DND-41 (cell line): ENCODE results near the gene SCUBE1.

Experiments used
- CTCF ChIP-seq: IDR thresholded peaks from 2 replicates; pipeline ENCODE4 v1.5.1; 2012; ENCODE audit warnings: borderline replicate concordance, low read length, moderate library complexity, mild to moderate bottlenecking; ENCODE audit not compliant: poor library complexity, severe bottlenecking; ENCODE audit errors: extremely low read depth
- EZH2 ChIP-seq: IDR thresholded peaks from 3 replicates; pipeline ENCODE4 v1.6.1; 2012; ENCODE audit warnings: borderline replicate concordance, low read depth, mild to moderate bottlenecking, moderate library complexity, low read length, inconsistent platforms; ENCODE audit not compliant: severe bottlenecking

GRCh38 chr22:43338766-43339345 lies 4.3 kb downstream of the SCUBE1 start:
- no peak for TF ChIP-seq CTCF
- TF ChIP-seq EZH2: no peak
